Spinal cord (tissue), 10 donors: ENCODE results near the gene MINPP1. TPM values are rescaled to one million over a fixed set of nuclear protein-coding genes. Genes with fewer than 3 reads are reported as not detected.
A peak's percentile ranks its signal among the peaks of the same experiment; 100 is the strongest.
"Not testable (repeated sequence)": the region's sequence is repeated elsewhere in the genome, so short reads cannot be mapped to it uniquely, and the experiment has no call there.

Source experiments
- DNase-seq, 6 donors: peaks; one replicate each; pipeline versions ENCODE4 v3.0.0 to v3.0.0-alpha.2; 2013 to 2015; ENCODE audit warnings: low spot score in 6 of 6, low read depth in 4 of 6
- H3K27ac ChIP-seq: one replicate; pipeline ENCODE4 v1.5.1; 2013; ENCODE audit warnings: low read depth, low read length, control low read depth
- H3K27me3 ChIP-seq: one replicate; pipeline ENCODE4 v1.6.1; 2013; ENCODE audit warnings: low read length; ENCODE audit not compliant: control insufficient read depth, insufficient read depth
- H3K36me3 ChIP-seq: one replicate; pipeline ENCODE4 v1.6.1; 2013; ENCODE audit warnings: low read length; ENCODE audit not compliant: control insufficient read depth, insufficient read depth
- H3K4me1 ChIP-seq: one replicate; pipeline ENCODE4 v1.6.1; 2013; ENCODE audit warnings: low read length; ENCODE audit not compliant: control insufficient read depth, insufficient read depth
- H3K4me3 ChIP-seq: one replicate; pipeline ENCODE4 v1.5.1; 2013; ENCODE audit warnings: low read depth, low read length, control low read depth
- H3K9me3 ChIP-seq: one replicate; pipeline ENCODE4 v1.6.1; 2013; ENCODE audit warnings: low read length; ENCODE audit not compliant: control insufficient read depth, insufficient read depth
- WGBS: methylation state at CpG from one replicate; pipeline ENCODE4 v1.1.5; 2013; ENCODE audit warnings: missing lambda C conversion rate; ENCODE audit not compliant: insufficient coverage; 5-methylcytosine and 5-hydroxymethylcytosine counted together
- polyA plus RNA-seq, 2 donors: library from polyadenylated mRNA; unstranded; fragments of 120-200 nt; gene quantifications; one replicate each; pipeline ENCODE4 v1.2.1, GENCODE V29; 2013; ENCODE audit not compliant: insufficient read length in 2 of 2
- total RNA-seq, 2 donors: library from RNA; depleted of rRNA in 1 of 2; stranded (reverse); fragments of 120-200 nt in 1 of 2; fragments of >200 nt in 1 of 2; gene quantifications; one replicate each; pipeline versions ENCODE4 v1.2.3 to v1.2.4, GENCODE V29; 2013 to 2014
- donor health status: healthy.

MINPP1 gene
- total and polyA plus RNA-seq, 4 donors = 19.2 to 24.7 (median 23.2) TPM

- Histone ChIP-seq H3K4me1 (no peaks in the 10 kb centered on the region), H3K36me3 (no peaks in the 10 kb centered on the region), H3K27me3 (no peaks in the 10 kb centered on the region), H3K27ac (no peak overlapping the region), H3K9me3 (no peaks in the 10 kb centered on the region), H3K4me3 (no peak overlapping the region)
- DNase-seq = no peak
- WGBS = 84% methylated on average over 6 of the region's 11 CpGs
These were observed 74.2 kb downstream of the MINPP1 start for GRCh38 chr10:87578842-87579401.

DNA sequence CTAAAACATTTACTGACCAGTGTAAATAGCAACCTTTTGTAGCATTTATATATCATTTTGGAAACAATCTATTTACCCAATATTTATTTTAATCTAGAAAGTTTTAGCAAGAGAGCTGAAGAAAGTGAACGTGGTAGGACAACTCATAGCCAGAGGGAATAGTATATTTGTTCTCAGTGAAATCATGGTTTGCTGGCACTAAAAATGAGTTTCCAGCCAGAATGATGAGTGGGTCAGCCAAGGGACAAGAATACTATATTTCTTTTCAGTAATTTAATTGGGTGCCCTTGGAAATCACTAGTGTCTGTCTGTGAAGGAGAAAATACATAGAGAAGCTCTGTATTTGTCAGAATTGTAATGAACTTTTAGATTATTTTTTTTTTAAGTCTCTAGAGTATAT, 74.9 kb downstream of the MINPP1 start:
- Histone ChIP-seq H3K9me3 (no peaks in the 10 kb centered on the region), H3K27ac (no peak overlapping the region), H3K36me3 (no peaks in the 10 kb centered on the region), H3K4me3 (no peak overlapping the region), H3K27me3 (no peaks in the 10 kb centered on the region), H3K4me1 (no peaks in the 10 kb centered on the region)
- no CpG with 5 or more reads among the region's 1 CpG for WGBS
- DNase-seq = peak in 1 of 6 donors; percentile 8

DNA sequence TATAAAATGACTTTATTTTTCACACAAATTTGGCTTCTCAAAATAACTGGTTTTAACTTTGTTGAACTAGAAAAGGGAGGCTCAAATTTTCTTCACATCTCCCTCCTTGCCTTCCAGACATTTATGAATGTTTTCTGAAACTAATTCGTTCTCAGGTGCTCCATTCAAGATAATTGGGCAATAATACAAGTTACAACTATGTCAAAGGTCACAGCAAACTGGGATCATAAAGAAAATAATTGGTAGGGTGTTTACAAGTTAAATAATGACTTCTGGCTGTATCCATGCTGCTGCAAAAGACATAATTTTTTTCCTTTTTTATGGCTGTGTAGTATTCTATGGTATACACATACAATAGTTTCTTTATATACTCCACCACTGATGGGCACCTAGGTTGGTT, 75.3 kb downstream of the MINPP1 start:
- H3K36me3 ChIP-seq = no peaks in the 10 kb centered on the region
- no peaks in the 10 kb centered on the region for H3K27me3 ChIP-seq
- no CpG with 5 or more reads among the region's 1 CpG for WGBS
- H3K4me1 ChIP-seq = no peaks in the 10 kb centered on the region
- no peak overlapping the region for H3K27ac ChIP-seq
- no peaks in the 10 kb centered on the region for H3K9me3 ChIP-seq
- no peak overlapping the region for H3K4me3 ChIP-seq
- no peak for DNase-seq

GRCh38 chr10:87585565-87586514, 81.1 kb downstream of the MINPP1 start:
- H3K4me3 ChIP-seq = no peak overlapping the region
- H3K27me3 ChIP-seq = no peaks in the 10 kb centered on the region
- WGBS = no CpG with 5 or more reads among the region's 5 CpGs
- H3K9me3 ChIP-seq = no peaks in the 10 kb centered on the region
- no peaks in the 10 kb centered on the region for H3K36me3 ChIP-seq
- H3K4me1 ChIP-seq = no peaks in the 10 kb centered on the region
- H3K27ac ChIP-seq = no peak overlapping the region
- DNase-seq = no peak

DNA sequence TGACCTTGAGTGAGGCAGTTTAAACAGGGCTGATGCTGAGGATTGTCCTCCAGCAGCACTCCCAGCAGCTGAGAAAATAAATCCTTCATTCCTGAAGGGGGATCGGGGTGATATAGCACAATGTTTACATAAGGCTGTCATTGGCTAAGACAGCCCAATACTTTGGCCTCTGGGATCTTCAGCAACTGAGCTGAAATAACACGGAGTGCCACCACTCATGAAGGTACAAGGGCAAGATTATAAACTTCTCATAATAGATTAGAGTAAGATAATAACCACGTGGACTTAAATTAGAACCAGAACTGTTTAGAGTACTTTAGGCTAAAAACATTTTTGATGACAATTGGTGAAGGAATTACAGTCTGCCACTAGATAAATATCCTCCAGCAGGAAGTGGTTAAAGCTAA, 85.0 kb downstream of the MINPP1 start:
- Histone ChIP-seq H3K4me1 (no peaks in the 10 kb centered on the region), H3K9me3 (no peaks in the 10 kb centered on the region), H3K27ac (no peak overlapping the region), H3K4me3 (no peak overlapping the region), H3K36me3 (no peaks in the 10 kb centered on the region), H3K27me3 (no peaks in the 10 kb centered on the region)
- no peak for DNase-seq
- no CpG with 5 or more reads among the region's 3 CpGs for WGBS

DNA sequence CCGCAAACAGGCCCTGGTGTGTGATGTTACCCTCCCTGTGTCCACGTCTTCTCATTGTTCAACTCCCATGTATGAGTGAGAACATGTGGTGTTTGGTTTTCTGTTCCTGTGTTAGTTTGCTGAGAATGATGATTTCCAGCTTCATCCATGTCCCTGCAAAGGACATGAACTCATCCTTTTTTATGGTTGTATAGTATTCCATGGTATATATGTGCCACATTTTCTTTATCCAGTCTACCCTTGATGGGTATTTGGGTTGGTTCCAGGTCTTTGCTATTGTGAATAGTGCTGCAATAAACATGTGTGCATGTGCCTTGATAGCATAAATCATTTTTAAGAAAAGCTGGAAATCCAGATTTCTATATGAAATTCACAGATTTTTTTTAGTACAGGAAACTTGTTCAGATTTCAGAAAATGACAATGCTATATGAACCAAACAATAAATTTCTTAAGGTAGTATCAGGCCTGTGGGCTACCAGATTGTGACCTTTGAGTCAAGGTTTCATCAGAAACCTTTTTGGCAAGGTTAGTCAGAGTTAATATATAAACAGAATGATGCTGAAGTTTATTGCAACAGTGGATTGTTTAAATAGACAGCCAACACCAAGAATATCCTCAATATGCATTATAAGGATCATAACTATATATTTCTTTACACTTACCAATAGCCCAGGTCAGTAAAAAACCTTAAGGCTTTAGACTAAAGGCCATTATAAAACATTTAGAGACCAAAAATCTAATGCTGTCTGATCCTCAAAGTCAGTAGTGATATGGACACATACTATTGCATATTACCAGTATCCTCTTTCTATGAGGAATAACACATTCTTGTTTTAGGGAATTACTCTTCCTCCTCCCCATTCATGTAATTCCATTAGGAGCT, 86.3 kb downstream of the MINPP1 start:
- DNase-seq = no peak
- H3K27me3 ChIP-seq = no peaks in the 10 kb centered on the region
- no peak overlapping the region for H3K27ac ChIP-seq
- H3K36me3 ChIP-seq = no peaks in the 10 kb centered on the region
- no peaks in the 10 kb centered on the region for H3K4me1 ChIP-seq
- no peak overlapping the region for H3K4me3 ChIP-seq
- H3K9me3 ChIP-seq = no peaks in the 10 kb centered on the region
- WGBS = no CpG with 5 or more reads among the region's 2 CpGs

- Histone ChIP-seq H3K9me3 (no peaks in the 10 kb centered on the region), H3K4me3 (no peak overlapping the region), H3K4me1 (no peaks in the 10 kb centered on the region), H3K36me3 (no peaks in the 10 kb centered on the region), H3K27ac (no peak overlapping the region), H3K27me3 (no peaks in the 10 kb centered on the region)
- no peak for DNase-seq
These were observed 86.8 kb downstream of the MINPP1 start for GRCh38 chr10:87591589-87591886.

DNA sequence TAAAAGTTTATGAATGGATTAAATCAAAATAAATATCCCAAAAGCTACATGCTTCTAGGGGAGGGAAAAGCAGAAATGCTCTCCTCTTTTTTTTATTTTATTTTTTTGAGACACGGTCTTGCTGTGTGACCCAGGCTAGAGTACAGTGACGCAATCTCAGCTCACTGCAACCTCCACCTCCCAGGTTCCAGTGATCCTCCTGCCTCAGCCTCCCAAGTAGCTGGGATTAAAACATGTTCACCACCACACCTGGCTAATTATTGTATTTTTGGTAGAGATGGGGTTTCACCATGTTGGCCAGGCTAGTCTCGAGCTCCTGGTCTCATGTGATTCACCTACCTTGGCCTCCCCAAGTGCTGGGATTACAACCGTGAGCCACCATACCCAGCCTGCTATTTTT, 88.2 kb downstream of the MINPP1 start:
- H3K27me3 ChIP-seq, H3K4me3 ChIP-seq, H3K9me3 ChIP-seq, DNase-seq, H3K4me1 ChIP-seq, H3K36me3 ChIP-seq, H3K27ac ChIP-seq: not testable (repeated sequence)
- no CpG with 5 or more reads among the region's 4 CpGs for WGBS

DNA sequence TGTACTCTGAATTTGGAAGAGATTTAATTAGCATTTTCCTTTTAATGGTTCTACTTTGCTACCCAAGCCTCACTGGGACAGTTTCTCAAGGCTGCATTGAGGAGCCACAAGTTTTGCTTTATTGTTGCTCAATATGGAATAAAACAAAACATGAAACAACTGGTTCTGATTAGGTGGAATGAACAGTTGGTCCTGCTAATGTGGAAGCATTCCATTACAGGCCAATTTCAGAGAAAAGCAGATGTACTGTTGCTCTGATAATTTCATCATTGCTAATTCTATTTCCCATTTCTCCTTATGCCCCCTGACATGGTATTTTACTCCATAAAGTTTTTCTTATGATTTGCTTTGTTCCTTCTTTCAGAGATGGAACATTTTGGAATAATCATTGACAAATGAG, 89.0 kb downstream of the MINPP1 start:
- DNase-seq = no peak

More for the DNA sequence above, 89.0 kb downstream of the MINPP1 start:
- Histone ChIP-seq H3K27ac (no peak overlapping the region), H3K9me3 (no peaks in the 10 kb centered on the region), H3K4me1 (peaks cover 4% of the 10 kb centered on the region), H3K36me3 (no peaks in the 10 kb centered on the region), H3K27me3 (no peaks in the 10 kb centered on the region), H3K4me3 (no peak overlapping the region)
